NCI-H2196 treated with DMSO at 0.1 percent for 48 hours (cell line): ENCODE results near the gene MICAL3.

Experiments used
- DNase-seq: peaks from one replicate; lab custom pipeline; 2025; ENCODE audit not compliant: unreplicated experiment; lab: John Stamatoyannopoulos, UW

The MICAL3 gene

DNA sequence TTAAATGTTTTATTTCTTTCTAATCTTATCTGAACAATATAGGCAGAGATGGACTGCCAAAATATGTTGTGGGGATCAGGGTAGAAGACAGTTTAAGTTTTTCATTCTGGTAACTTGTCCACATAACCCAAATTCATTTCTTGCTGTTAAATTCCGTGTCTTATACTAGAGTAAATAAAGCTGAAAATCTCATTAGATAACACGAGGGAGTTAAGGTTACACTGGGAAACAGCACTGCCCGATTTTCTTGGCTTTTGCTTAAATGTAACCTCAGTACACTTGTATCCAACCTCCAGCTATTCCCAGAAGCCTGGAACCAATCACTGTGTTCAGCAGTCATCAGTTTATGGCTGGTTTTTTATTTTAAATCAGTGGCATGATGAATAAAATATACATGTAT lies 48.2 kb downstream of the MICAL3 start:
- DNase-seq: no peak

DNA sequence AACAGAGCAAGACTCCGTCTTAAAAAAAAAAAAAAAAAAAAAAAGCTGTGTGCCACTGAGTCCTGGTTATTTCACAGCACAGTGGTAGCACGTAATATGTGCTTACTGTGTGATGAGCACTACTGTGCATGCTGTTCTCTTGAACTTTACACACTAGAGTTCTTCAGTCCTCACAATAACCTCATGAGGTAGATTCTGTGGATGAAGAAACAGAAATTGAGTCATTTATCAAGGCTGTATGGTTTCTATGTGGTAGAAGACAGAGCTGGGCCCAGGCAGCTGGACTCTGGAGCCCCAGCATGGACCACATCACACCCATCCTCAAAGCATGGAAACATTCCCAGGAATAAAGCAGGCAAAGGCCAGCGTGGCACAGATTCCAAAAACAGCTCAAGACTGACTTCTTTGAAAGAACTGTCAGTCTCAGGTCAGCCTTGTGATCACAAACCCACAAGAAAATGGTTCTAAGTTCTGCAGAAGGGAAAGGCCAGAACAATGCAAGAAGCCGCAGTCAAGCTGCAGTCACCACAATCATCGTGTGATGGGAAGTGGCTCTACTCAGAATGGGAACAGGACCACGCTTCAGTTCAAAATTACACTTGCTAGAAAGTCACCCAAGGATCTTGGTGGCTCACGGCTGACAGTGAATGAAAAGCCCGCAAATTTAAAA lies 49.5 kb downstream of the MICAL3 start:
- no peak for DNase-seq

DNA sequence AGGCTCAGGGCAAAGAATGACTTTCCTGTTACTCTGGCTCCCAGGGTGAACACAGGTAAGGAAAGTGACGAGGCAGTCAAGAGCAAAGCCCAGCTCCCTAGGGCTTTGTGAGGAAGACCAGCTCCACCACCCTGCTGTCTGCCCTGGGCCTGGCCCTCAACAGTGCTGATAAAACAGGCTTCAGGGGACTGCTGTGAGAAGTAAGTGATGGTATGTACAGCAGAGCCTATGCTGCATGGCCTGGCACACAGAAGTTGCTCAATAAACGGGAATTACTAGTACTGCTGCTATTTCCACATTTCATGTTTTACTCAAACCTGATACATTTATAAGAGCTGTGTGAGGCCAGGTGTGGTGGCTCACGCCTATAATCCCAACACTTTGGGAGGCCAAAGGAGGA lies 50.3 kb downstream of the MICAL3 start:
- no peak for DNase-seq

DNA sequence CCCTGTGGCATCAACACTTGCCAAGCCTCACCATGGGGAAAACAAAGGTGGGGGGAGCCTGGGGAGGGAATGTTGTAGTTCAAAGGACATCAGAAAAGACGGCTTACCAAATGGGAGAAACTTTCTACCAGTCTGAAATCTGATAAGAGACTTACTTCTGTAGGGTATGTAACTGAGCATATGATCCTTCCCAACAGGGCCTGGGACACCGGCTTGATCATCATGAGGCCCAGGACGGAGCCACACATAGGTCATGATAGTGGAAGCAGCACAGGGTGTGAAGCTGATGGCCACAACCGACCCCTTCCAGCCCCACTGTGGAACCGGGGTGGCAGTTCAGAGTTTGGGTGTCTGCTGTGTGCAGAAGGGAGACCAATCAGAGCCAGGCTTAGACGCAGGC lies 51.1 kb downstream of the MICAL3 start:
- no peak for DNase-seq

DNA sequence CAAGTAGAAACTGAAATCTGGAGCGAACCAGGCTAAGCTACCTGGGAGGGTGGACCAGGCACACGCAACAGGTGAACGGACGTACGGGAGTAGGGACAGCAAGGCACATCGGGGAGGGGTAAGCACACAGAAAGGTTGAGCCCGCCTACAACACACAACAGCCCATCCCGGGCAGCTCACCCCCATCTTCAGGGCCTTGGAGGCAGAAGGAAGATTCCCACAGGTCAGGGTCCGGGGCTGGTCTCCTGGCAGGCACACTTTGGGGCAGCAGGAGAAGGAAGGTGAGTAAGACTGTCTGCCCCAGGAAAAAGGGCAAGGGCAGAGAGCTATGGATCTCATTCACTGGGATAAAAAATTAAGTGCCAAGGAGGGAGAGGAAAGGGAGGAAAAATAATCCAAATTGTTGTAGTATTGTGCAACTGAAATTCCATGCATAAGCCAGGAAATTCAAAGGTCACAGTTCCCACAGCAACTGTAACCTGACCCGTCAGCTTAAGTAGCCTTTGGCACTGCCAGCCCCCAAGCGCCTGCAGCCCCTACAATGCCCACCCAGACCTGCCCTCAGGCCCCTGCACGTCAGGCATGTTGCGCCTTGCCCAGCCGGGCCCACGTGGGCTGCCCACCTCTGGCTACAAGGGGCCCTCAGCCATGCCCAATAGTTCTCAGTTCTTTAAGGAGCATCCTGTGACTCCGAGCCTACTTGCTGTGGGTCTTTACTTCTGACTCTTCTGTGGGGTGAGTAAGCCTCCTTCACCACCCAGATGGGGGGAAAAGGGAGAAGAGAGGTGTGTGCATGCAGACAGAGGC lies 51.8 kb downstream of the MICAL3 start:
- DNase-seq: no peak

DNA sequence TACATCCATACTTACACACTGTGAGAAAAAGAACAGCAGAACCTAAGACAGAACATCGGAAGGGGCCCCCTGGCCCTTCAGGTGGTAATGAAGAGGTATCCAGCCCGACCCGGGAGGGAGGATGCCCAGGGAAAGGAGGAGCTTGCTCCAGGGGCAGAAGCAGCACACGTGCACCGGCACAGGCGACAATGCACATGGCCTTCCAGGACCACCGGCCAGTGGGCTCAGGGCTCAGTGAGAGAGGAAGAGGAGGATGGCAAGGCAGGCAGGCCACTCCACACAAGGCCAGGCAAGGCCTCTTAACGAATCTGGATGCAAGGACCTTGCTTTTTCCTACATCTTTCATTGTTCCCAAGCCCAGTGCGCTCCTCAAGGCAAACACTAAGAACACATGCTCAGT lies 52.6 kb downstream of the MICAL3 start:
- no peak for DNase-seq

DNA sequence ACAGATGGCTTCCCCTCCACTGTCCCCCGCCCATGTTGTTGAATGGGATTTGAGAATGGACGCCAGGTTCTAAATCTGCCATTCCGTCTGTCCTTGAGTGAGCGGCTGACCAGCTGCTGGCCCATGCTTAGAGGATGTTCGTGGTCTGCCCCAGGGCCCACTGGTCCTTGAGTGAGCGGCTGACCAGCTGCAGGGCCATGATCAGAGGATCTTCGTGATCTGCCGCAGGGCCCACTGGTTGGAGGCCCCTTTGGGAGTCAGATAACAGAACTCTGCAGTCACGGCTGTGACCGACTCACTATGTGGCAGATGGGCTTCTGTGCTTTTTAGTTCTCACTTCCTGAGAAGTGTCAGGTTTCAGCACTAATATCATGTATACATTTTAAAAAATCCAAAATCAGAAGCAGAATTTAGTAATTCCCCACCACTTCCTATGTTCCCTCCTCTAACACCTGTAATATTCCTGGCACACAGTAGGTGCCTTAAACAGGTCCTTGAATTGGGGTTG lies 54.1 kb downstream of the MICAL3 start:
- DNase-seq: no peak

DNA sequence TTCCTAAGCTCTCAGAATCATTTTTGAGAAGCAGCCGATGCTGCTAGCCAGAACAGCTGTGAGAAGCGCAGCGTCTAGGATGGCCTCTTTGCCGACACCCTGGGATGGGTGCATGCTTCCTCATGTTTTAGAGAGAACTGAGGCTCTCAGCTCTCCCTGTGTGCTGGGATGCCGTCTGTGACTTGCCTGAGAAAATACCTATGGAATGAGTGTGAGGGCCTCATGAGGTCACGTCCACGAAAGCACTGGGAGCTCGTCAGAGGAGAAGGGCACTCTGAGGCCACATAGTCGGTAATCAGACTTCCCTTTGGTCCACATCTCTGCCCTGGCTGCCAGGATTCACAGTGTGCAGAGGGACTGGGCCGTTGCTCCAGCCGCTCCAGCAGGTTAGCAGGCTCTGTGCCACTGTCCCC lies 54.7 kb downstream of the MICAL3 start:
- DNase-seq: no peak

DNA sequence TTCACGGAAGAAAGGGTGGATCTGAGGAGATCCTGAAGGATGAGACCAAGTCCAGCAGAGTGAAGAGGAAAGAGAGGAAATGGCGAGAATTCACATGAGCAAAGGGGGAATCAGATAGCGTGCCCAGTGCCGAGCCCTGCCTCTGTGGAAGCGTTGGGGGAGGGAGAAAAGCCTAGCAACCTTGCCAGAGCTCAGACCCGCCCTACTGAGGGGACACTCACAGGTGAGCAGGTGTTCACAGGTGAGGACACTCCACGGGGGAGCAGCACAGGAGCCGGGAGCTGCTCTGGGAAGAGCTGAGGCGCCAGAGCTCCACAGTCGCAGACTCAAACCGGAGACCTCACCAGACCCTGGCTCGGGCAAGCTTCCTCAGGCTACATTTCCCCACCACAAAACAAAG lies 56.2 kb downstream of the MICAL3 start:
- DNase-seq: no peak

DNA sequence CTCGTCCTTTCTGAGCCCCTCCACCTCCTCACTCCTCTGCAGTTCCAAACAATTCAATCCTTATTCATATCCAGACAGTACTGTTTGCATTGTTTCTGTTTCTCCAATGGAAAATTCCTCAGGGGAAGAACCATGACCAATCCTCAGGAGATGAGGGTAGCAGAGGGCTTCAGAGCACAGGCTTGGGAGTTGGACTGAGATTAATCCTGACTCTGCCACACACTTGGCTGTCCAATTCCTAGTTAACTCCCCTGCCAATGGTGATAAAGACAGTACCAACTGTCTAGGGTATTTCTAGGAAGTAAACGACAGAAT lies 58.0 kb downstream of the MICAL3 start:
- DNase-seq: no peak

DNA sequence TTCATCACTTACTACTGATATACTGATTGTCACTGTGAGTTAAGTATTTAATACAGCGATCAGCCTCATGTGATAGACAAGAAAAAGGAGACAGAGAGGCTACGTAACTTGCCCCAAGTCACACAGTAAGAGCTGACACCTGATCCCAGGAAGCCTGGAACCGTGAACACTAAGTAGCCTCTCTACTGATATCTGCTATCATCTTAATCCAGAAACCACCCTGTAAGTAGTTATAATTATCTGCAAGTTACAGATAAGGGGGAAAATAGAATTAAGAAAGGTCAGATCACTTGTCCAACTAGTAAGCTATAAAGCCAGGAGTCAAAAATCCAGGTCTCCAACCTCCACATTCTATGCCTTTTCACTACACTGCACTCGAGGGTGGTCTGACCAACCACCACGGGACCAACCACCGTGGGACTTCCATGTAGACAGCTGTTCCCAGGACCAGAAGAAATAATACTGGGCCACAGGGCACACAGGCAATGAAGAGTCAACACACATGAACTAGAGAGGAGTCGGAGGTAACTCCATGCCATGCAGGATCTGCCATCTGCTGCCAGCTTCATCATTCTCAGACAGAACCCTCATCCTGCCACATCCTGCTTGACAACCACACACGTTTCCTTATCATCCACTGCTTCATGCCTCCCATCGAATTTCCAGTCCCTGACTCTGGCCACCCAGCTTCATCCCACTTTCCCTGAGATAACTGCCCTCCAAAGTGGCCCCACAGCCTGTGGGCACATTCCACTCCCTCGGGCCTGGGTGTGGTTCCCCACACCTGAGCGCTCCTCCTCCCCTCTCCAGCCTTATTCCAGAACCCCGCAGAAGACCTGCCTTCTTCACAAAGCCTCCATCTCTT lies 58.6 kb downstream of the MICAL3 start:
- DNase-seq: no peak

DNA sequence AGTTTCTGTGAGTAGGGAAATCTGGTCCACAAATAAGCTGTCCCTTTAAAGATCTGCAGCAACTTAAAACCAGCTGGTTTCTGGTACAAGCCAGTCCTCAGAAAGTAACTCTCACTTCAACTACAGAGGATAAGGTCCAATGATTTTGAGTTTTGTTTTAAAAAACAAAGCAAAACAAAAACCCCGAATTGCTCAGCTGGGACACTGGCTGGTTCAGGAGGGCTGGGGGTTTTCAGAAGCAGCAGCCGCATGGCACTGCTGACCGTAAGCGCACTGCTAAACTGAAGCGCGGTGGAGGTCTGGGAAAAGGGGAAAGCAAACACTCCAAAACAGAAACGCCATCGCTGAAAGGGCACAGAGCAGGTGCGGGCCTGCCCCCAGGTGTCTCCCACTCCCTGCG lies 59.7 kb downstream of the MICAL3 start:
- DNase-seq: no peak

DNA sequence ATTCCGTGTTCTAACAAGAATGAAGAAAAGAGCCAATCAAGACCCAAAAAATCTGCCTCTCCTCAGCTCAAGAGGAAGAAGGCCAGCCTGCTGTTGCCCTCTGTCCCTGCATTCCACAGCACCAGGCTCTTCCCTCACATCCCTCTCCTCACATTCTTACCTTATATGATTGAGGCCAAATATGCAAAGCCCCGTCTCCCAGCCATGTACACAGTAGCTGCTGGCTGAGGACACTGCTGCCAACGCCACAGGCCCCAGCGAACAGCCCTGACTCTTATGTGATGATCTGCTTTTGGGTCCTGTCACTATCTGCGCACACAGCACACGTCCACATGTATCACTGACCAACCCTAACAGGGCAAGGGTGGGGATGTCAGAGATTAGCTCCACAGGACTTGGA lies 60.2 kb downstream of the MICAL3 start:
- no peak for DNase-seq

DNA sequence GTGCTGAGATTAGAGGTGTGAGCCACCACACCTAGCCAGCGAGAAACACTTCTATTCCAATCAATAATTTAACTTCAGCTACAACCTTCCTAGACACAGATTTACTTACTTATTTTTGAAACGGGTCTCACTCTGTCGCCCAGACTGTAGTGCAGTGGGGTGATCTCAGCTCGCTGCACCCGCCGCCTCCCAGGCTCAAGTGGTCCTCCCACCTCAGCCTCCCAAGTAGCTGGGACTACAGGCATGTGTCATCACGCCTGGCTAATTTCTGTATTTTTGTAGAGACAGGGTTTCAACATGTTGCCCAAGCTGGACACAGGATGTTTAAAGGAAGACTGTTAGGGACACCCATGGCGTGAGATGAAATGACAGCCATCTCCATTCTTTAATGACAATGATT lies 61.3 kb downstream of the MICAL3 start:
- no peak for DNase-seq

DNA sequence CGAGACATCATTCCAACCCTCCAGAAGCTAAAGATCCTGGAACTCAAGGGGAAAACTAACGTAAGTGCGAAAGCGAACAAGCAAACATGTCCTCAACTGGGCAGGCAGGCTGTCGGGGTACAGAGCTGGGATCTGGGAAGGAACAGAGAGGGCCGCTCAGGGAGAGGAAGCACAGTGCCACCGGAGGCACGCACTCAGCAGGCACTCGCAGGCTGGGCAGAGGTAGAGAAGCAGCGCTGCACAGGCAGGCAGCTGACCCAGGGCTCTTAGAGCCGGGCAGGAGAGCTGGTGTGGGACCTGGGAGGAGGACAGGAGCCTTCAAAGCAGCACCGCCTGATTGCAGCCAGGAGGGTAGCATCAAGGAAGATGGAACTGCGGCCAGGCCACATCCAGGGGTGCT lies 62.2 kb downstream of the MICAL3 start:
- no peak for DNase-seq

DNA sequence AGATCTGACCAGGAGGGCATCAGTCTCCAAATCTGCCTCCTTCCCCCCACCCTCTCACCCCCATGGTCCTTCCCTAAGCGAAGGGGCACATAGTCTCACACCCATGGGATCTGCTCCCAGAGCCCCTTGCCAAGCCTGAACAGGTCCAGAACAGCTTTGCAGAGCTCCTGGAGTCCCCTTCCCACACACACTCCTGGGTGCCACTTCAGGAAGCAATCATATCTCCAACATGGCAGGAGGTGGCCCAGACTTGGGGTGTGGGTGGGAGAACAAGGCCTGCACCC lies 63.0 kb downstream of the MICAL3 start:
- DNase-seq: no peak

DNA sequence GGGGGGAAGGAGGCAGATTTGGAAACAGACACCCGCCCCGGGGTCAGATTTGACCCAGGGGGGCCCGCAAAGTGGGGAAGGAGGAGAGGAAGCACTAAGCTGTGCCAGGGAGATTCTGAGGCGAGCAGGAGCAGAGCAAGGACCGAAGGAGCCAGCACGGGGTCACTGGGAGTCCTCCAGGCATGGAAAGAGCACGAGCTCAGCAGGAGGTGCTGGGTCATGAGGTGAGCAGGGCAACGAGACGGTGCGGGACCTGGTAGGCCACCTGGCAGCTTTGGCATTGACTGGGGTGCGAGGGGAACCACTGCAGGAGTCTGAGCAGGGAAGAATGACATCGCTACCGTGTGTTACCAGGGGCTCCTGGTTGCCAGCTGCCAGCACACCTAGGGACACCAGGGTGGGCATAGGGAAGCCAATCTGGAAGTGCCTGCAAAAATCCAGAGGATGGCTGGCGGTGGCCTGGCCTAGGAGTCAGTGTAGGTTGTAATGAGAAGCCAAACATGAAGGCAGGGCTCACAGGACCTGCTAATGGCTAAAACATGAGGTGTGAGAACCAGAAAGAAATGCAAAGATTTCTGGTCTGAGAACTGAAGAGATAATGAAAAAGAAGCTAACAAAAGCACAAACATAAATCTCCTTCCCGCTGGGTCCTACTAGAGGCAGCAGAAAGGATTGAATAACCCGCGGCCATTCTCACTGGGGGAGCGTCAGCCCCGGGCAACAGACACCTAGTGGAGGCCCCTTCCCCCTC lies 63.5 kb downstream of the MICAL3 start:
- DNase-seq: no peak

DNA sequence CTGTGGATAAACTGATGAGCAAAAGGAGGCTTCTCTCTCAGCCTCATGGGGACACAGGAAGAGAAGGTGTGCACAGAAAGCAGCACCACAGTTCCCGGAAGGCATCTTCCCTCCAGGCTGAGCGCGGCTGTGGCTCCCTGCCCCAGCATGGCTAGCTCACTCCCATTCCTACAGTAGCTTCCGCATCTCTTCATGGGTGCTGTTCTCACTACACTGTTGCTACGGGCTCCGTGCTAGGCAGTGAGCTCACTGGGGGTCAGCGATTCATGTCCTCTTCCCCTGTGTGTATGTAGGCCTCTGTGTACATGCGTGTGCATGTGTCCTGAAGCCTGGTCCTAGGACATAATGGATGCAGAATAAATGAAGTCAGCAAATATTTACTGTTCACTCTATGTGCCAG lies 64.3 kb downstream of the MICAL3 start:
- no peak for DNase-seq

DNA sequence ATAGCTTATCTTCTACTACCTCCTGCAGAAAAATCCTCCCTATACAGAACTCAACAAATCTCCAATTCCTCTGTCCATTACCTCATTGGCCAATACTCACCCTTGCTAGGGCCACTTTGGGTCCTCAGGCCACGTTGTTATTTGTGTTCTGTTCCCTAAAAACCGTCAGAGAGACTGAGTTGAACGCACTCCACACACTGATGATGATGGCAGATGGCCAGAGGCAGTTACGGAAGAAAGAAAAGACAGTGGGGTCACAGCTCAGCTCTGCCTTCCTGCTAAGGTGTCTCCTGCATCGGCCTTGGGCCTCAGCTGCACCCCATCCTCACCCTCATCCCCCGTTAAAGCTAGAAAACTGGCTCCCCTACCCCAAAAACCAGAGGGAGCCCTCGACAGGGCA lies 66.2 kb downstream of the MICAL3 start:
- DNase-seq: no peak

DNA sequence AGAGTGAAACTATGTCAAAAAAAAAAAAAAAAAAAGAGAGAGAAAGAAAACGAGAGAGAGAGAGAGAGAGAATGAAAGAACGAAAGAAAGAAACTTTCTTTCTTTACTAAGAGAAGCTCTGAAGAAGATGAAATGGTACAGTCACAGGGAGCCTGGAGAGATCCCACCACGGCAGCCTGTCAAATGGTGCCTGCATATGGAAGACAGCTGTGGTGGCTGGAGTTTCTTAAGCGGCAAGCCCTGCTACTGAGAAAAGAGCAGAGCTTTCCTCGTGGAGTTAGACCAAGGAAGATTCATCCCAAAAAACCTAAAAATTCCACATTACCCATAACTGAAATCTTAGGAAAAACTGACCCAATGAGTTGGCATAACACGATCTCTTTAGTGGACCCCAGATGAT lies 66.7 kb downstream of the MICAL3 start:
- DNase-seq: no peak

DNA sequence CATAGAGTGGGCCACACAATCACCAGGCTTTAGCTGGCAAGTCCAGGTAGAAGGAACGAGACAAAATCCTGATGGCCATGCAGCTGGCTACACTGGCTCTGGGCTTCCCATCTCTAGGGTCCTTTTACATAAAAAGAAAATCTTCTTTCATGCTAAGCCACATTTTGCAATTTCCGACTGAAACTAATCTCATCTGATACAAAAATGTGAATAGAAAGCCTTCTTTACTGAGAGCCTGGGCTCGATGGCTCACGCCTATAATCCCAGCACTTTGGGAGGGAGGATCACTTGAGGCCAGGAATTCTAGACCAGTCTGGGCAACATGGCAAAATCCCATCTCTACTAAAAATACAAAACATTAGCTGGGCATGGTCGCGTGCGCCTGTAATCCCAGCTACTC lies 67.2 kb downstream of the MICAL3 start:
- no peak for DNase-seq
